Liver (tissue), 3 donors: ENCODE results near the gene LRRC61.

Experiments
- CTCF ChIP-seq: fragments of 150-350 bp; IDR thresholded peaks from 2 replicates; pipeline ENCODE4 v1.5.1; 2017; ENCODE audit warnings: improper control_type of control experiment, low read depth, low read length; ENCODE audit not compliant: missing input control
- EGR1 ChIP-seq, 2 donors: IDR thresholded peaks; 2 replicates each; pipeline ENCODE4 v1.6.1; 2016 to 2018; ENCODE audit warnings: antibody characterized with exemption in 2 of 2, low read depth in 2 of 2
- FOXA1 ChIP-seq: IDR thresholded peaks from 2 replicates; pipeline ENCODE4 v1.6.1; 2016; ENCODE audit warnings: antibody characterized with exemption
- GABPA ChIP-seq, 2 donors: IDR thresholded peaks in 1 of 2; conservative IDR thresholded peaks in 1 of 2; 2 replicates each; pipeline ENCODE4 v1.6.1; 2016; ENCODE audit warnings: antibody characterized with exemption in 2 of 2, mild to moderate bottlenecking in 1 of 2, moderate library complexity in 1 of 2
- JUND ChIP-seq, 2 donors: IDR thresholded peaks; 2 replicates each; pipeline ENCODE4 v1.6.1; 2016; ENCODE audit warnings: antibody characterized with exemption in 2 of 2
- NR2F2 ChIP-seq: IDR thresholded peaks from 2 replicates; pipeline ENCODE4 v1.6.1; 2016; ENCODE audit warnings: antibody characterized with exemption
- REST ChIP-seq: IDR thresholded peaks from 2 replicates; pipeline ENCODE4 v1.6.1; 2016; ENCODE audit warnings: antibody characterized with exemption, mild to moderate bottlenecking
- RXRA ChIP-seq, 2 donors: IDR thresholded peaks; 2 replicates each; pipeline ENCODE4 v1.6.1; 2017 to 2018; ENCODE audit warnings: antibody characterized with exemption in 2 of 2, mild to moderate bottlenecking in 1 of 2
- SP1 ChIP-seq: IDR thresholded peaks from 2 replicates; pipeline ENCODE4 v1.6.1; 2018; ENCODE audit warnings: antibody characterized with exemption, mild to moderate bottlenecking
- YY1 ChIP-seq: IDR thresholded peaks from 2 replicates; pipeline ENCODE4 v1.6.1; 2016; ENCODE audit warnings: antibody characterized with exemption, mild to moderate bottlenecking
- ZBTB33 ChIP-seq: IDR thresholded peaks from 2 replicates; pipeline ENCODE4 v1.6.1; 2016; ENCODE audit warnings: antibody characterized with exemption
- TF ChIP-seq, protein P1 (sequence below): IDR thresholded peaks from 2 replicates; pipeline ENCODE4 v1.6.1; 2016; ENCODE audit warnings: antibody characterized with exemption
- donor health status: healthy.
- donor health status: healthy.

GRCh38 chr7:150332852-150333635, 9.9 kb downstream of the LRRC61 start:
- TF ChIP-seq CTCF (no peak), EGR1 (IDR thresholded peaks at IDR 0.05; ENCODE audit: low read depth in 2 of 2) (no peak), YY1 (no peak), SP1 (no peak), FOXA1 (no peak), NR2F2 (no peak), RXRA (IDR thresholded peaks at IDR 0.05) (no peak), REST (no peak), GABPA (IDR thresholded peaks at IDR 0.05 in 1 of 2, conservative IDR thresholded peaks at IDR 0.05 in 1 of 2) (no peak), ZBTB33 (no peak), JUND (IDR thresholded peaks at IDR 0.05) (no peak)
- TF ChIP-seq, protein P1, sequence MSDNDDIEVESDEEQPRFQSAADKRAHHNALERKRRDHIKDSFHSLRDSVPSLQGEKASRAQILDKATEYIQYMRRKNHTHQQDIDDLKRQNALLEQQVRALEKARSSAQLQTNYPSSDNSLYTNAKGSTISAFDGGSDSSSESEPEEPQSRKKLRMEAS: no peak
